GM21786 (cell line): ENCODE measurements around the gene PLS3.
A peak's percentile ranks its signal among the peaks of the same experiment; 100 is the strongest.
"Not testable (repeated sequence)": the region's sequence is repeated elsewhere in the genome, so short reads cannot be mapped to it uniquely, and the experiment has no call there.

ENCODE experiments used
- ATAC-seq: cut with Tn5 transposase; IDR thresholded peaks from one replicate; pipeline ENCODE4 v1.9.1; 2021; ENCODE audit not compliant: unreplicated experiment

PLS3 gene

GRCh38 chrX:115560978-115561604, at the start of gene PLS3:
PLS3 (plus strand) TSS chrX:115561174; CDS start chrX:115610251, 49,077 bp downstream.
- peak; percentile 43 for ATAC-seq

- ATAC-seq, result no peak
These were observed 42.9 kb upstream of the PLS3 start for GRCh38 chrX:115518113-115518512.

- ATAC-seq, result no peak
These were observed 39.2 kb upstream of the PLS3 start for GRCh38 chrX:115521741-115522140.

GRCh38 chrX:115522952-115523351, 38.0 kb upstream of the PLS3 start:
- no peak for ATAC-seq

DNA sequence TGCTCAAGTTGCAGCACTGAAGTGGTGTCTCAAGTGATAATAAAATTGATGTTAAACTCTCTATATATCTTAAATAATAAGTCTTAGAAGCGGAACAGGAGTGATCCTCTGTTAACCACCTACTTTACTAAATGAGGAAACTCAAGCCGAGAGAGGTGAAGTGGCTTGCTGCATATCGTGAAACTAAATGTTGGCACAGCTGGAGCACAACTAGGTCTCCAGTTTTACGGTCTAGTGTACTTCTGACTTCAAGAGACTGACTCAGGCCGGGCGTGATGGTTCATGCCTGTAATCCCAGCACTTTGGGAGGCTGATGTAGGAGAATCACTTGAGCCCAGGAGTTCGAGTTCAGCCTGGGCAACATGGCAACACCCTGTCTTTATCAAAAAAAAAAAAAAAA, 35.5 kb upstream of the PLS3 start:
- ATAC-seq, result no peak

DNA sequence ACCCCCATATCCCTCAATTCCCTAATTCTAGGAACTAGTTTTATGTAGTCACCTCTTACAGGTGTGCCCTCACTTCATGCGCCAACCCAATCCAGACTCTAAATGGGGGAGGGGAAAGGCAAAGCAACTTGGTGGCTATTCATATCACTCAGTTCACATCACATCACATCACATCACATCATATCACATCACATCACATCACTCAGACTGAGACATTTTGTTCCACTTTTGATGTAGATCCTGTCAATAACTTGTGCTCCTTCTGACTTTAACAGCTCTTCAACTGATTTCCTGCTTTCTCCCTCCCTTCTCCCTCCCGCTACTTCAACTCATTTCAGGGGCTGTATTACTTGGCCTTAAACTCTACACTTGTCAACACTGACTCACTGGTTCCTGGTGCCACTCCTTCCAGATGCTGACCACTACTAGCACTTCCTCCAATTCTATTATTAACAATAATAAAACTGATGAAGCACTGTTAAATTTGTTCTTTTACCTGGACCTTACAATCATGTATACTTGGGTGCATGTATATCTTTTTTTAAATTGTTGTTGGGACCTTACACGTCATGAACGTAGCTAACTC, 29.1 kb upstream of the PLS3 start:
- ATAC-seq, result no peak

DNA sequence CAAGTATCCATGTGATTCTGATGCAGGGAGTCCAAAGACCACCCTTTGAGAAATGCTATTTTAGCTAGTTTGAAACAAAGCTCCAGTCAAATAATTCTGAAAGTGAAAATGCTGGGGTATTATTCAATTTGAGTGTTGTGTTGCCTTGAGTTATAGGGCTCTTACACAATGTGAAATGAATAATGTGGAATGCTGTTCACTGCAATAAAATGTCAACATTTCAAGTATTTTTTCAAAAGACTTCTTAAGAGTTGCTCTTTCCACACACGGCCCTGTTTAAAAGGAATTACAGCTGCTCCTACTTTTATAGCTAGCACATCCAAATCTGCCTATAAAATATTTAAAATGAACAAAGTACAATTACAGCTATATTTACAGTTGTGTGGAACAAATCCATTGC, 27.5 kb upstream of the PLS3 start:
- no peak for ATAC-seq

- no peak for ATAC-seq
These were observed 26.6 kb upstream of the PLS3 start for GRCh38 chrX:115534383-115534782.

- no peak for ATAC-seq
These were observed 25.6 kb upstream of the PLS3 start for GRCh38 chrX:115535421-115535820.

GRCh38 chrX:115535844-115536243, 25.1 kb upstream of the PLS3 start:
- no peak for ATAC-seq

DNA sequence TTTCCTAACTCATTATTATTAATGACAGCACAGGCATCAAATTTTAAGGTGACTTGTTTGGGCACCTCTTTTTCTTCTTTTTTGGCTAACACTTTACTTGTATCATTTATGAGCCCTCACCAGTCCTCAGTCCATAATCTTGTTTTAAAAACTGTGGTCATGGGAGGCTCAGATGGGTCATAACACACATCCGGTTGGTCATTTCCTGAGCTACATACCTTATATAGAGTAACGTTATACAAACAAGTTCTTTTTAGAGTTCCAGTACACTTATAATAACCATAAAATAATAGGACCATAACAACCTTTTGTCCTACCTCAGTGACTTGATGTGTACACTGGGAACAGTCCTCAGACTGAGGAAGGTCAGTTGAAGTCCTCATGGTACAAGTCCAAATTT, 21.1 kb upstream of the PLS3 start:
- ATAC-seq, result no peak

GRCh38 chrX:115541045-115541444, 19.9 kb upstream of the PLS3 start:
- not testable (repeated sequence) for ATAC-seq

DNA sequence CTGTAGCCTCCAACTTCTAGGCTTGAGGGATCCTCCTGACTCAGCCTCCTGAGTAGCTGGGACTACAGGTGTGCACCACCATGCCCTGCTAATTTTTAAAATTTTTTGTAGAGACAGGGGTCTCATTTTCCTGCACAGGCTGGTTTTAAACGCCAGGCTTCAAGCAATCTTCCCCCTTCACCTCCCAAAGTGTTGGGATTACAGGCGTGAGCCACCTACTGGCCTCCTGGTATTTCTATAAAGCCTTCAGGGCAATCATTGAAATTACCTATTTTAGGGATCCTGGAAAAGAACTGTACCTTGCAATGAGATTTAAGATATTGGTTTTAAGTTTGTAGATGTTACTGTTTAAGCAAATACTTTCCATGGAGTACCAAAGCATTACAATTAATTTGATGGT, 13.5 kb upstream of the PLS3 start:
- ATAC-seq, result no peak

DNA sequence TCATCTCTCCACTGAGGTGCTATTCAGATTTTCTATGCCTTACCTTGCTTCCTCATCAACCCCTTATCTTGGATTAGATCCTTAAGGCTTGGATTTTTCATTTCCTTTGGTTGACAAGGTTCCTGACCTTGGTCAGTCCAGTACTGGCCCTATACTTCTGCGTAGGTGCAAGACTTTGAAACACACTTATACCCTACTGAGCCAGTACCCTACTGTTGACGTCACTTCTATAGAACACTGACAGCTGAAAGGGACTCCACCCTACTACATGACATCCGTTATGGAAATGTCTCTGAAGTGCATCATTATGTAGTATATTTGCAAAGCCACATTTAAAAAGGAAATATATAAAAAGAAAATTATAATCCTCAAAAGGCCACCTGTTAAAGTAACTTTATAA, 12.0 kb upstream of the PLS3 start:
- no peak for ATAC-seq

GRCh38 chrX:115553171-115553570, 7.8 kb upstream of the PLS3 start:
- no peak for ATAC-seq

GRCh38 chrX:115559672-115560071, 1.3 kb upstream of the PLS3 start:
- no peak for ATAC-seq

- no peak for ATAC-seq
These were observed 580 bp upstream of the PLS3 start for GRCh38 chrX:115560211-115560977.

DNA sequence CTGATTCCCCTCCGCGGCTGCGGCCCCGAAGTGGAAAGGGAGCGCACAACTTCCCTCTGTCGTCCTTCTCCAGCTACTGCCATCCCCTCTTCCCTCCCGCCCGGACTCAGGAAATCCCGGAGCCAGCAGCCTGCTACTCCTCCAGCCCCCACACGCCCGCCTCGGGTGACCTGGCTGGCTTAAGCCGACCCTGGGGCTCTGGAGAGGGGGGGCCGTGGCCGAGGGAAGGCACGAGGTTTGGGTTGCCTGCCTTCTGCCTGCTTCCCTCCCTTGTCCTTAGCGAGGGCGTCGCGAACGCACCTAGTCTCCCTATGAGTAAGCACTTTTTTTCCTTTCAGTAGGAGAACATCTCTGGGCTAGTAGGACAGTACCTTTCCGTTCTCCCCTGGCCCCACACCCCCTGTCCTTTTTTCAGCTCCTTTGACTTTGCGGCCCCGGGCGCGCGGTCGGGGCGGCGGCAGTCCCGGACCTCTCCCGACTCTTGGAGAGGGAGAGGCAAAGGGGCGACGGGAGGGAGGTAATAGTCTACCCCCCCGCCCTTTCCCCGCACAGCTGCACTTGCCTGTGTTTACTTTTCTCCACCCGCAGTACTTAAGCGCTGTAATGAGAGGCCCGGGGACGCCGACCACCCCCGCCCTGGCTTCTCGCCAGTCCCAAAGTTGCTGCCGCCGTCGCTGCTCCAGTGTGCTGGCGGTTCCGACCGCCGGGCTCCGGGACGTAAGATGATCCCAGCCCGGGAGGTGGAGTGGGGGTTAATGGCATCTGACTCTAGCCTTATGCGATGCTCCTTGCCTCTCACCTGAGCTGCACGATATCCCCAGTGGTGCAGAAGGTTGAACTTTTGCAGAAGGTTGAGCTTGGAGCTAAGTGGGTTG, 868 bp downstream of the PLS3 start:
- ATAC-seq, result peak; percentile 16

- ATAC-seq, result no peak
These were observed 1.5 kb downstream of the PLS3 start for GRCh38 chrX:115562480-115562847.

DNA sequence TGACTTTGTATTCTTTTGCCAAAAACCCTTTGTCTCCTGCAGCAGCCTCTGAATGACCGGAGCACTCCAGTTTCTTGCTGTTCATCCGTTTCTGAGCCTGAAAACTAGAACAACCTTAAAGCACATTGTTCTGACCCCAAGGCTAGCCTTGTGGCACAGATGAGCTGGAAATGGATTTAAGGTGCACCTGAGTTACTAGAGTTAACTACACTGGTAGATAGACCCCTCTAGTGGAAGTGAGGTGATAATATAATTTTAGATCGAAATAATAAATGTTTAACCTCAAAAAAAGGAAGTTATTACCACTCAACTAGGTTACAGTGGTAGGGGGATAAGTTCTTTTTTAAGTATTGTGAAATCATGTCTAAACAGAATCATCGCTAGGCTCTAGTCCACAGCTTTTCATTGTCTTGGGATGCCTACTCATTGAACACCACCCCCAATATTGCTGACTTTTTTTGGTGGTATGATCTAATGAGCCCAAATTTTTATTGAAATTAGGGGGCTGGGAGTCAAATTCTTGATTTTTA, 2.7 kb downstream of the PLS3 start:
- ATAC-seq, result no peak

DNA sequence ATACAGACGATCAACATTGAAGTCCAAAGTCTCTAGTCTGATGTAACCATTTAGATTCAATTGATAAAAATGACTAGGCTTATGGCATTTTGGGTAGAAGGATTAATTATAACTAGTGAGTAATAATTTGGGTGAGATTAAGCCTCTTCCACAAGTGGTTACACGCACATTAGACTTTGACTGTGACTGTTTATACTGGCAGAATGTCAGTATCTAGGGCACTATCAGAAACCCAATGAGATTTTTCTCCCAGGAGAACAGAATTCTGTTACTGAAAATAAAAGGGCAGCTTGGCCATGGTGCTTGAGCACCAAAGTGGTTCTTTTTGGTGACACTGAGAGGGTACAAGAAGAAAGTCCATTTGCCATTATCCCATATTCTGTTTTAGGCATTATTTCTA, 3.3 kb downstream of the PLS3 start:
- no peak for ATAC-seq
